Measurements from ENCODE around the gene IRAK2. TPM values are rescaled to one million over a fixed set of nuclear protein-coding genes. Genes with fewer than 3 reads are reported as not detected.

Gene IRAK2
- total and polyA plus RNA-seq, 2 donors (not counting 1 experiment from before 2014, with no cell fraction given) = 1.5 to 6.6 TPM

DNA sequence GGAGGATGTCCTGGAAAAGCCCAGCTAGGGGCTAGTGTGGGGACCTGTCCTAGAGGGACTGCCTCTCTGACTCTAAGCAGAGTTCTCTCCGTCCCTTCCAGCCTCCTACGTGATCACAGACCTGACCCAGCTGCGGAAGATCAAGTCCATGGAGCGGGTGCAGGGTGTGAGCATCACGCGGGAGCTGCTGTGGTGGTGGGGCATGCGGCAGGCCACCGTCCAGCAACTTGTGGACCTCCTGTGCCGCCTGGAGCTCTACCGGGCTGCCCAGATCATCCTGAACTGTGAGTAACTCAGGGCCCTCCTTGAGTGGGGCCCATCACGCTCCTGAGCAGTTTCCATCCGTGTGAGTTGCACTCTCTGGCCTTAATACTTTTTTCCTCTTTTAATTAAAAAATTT, 13.0 kb downstream of the IRAK2 start:
- Histone ChIP-seq H3K4me2 (ENCODE audit: extremely low read depth, insufficient read depth, low read length) (no peak overlapping the region), H2AFZ (ENCODE audit: low read length) (no peak overlapping the region), H3K4me3 (replicated peaks in 1 of 4; ENCODE audit: control extremely low read depth in 1 of 4, insufficient read depth in 1 of 4, low read depth in 3 of 4, low read length in 4 of 4) (no peak overlapping the region), H4K20me1 (ENCODE audit: control insufficient read depth, extremely low read depth, insufficient read depth, low read length) (no peaks in the 10 kb centered on the region), H3K36me3 (ENCODE audit: control insufficient read depth, insufficient read depth, low read length) (no peaks in the 10 kb centered on the region), H3K4me1 (ENCODE audit: control insufficient read depth, extremely low read depth, insufficient read depth, low read length) (peaks cover 6% of the 10 kb centered on the region), H3K9ac (ENCODE audit: insufficient read depth, low read length) (no peak overlapping the region), H3K79me2 (ENCODE audit: control insufficient read depth, insufficient read depth, low read length) (no peaks in the 10 kb centered on the region), H3K9me3 (ENCODE audit: control insufficient read depth, insufficient read depth, low read depth, low read length) (no peaks in the 10 kb centered on the region), H3K27me3 (ENCODE audit: control insufficient read depth, insufficient read depth, low read length) (no peaks in the 10 kb centered on the region), H3K27ac (ENCODE audit: insufficient read depth, low read length) (no peak overlapping the region)
- TF ChIP-seq CTCF (conservative IDR thresholded peaks at IDR 0.05 in 1 of 2, IDR thresholded peaks at IDR 0.05 in 1 of 2; ENCODE audit: low read depth in 1 of 2, low read length in 2 of 2) = no peak
- TF ChIP-seq EZH2 (IDR thresholded peaks at IDR 0.05; ENCODE audit: low read length, missing control alignments) = no peak
- no peak for DNase-seq (ENCODE audit: low read depth in 2 of 2)

DNA sequence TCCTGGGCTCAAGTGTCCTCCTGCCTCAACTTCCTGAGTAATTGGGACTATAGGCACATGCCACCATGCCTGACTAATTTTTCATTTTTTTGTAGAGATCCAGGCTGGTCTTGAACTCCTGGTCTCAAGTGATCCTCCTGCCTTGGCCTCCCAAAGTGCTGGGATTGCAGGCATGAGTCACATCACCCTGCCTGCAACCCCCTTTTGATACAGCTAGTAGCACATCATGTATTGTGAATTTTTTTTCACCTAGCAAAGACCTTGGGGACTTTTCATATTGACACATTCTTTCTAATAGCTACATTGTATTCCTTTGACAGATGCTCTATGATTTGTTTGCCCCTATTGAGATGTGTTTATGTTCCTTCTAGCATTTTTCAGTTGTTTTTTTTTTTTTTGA, 14.2 kb downstream of the IRAK2 start:
- Histone ChIP-seq H3K27ac (ENCODE audit: insufficient read depth, low read length) (no peak overlapping the region), H3K9ac (ENCODE audit: insufficient read depth, low read length) (no peak overlapping the region), H2AFZ (ENCODE audit: low read length) (no peak overlapping the region), H3K36me3 (ENCODE audit: control insufficient read depth, insufficient read depth, low read length) (no peaks in the 10 kb centered on the region), H3K4me2 (ENCODE audit: extremely low read depth, insufficient read depth, low read length) (no peak overlapping the region), H3K27me3 (ENCODE audit: control insufficient read depth, insufficient read depth, low read length) (no peaks in the 10 kb centered on the region), H3K4me1 (ENCODE audit: control insufficient read depth, extremely low read depth, insufficient read depth, low read length) (no peaks in the 10 kb centered on the region), H3K4me3 (replicated peaks in 1 of 4; ENCODE audit: control extremely low read depth in 1 of 4, insufficient read depth in 1 of 4, low read depth in 3 of 4, low read length in 4 of 4) (no peak overlapping the region), H3K9me3 (ENCODE audit: control insufficient read depth, insufficient read depth, low read depth, low read length) (no peaks in the 10 kb centered on the region), H3K79me2 (ENCODE audit: control insufficient read depth, insufficient read depth, low read length) (no peaks in the 10 kb centered on the region), H4K20me1 (ENCODE audit: control insufficient read depth, extremely low read depth, insufficient read depth, low read length) (no peaks in the 10 kb centered on the region)
- TF ChIP-seq CTCF (conservative IDR thresholded peaks at IDR 0.05 in 1 of 2, IDR thresholded peaks at IDR 0.05 in 1 of 2; ENCODE audit: low read depth in 1 of 2, low read length in 2 of 2) (no peak), EZH2 (IDR thresholded peaks at IDR 0.05; ENCODE audit: low read length, missing control alignments) (no peak)
- no peak for DNase-seq (ENCODE audit: low read depth in 2 of 2)

GRCh38 chr3:10180289-10180688, 15.6 kb downstream of the IRAK2 start:
- Histone ChIP-seq H3K27me3 (ENCODE audit: control insufficient read depth, insufficient read depth, low read length) (no peaks in the 10 kb centered on the region), H3K4me1 (ENCODE audit: control insufficient read depth, extremely low read depth, insufficient read depth, low read length) (no peaks in the 10 kb centered on the region), H3K9ac (ENCODE audit: insufficient read depth, low read length) (no peak overlapping the region), H3K36me3 (ENCODE audit: control insufficient read depth, insufficient read depth, low read length) (no peaks in the 10 kb centered on the region), H3K4me2 (ENCODE audit: extremely low read depth, insufficient read depth, low read length) (no peak overlapping the region), H3K9me3 (ENCODE audit: control insufficient read depth, insufficient read depth, low read depth, low read length) (no peaks in the 10 kb centered on the region), H4K20me1 (ENCODE audit: control insufficient read depth, extremely low read depth, insufficient read depth, low read length) (no peaks in the 10 kb centered on the region), H3K79me2 (ENCODE audit: control insufficient read depth, insufficient read depth, low read length) (no peaks in the 10 kb centered on the region), H2AFZ (ENCODE audit: low read length) (no peak overlapping the region), H3K27ac (ENCODE audit: insufficient read depth, low read length) (no peak overlapping the region), H3K4me3 (replicated peaks in 1 of 4; ENCODE audit: control extremely low read depth in 1 of 4, insufficient read depth in 1 of 4, low read depth in 3 of 4, low read length in 4 of 4) (no peak overlapping the region)
- DNase-seq (ENCODE audit: low read depth in 2 of 2) = no peak
- no peak for TF ChIP-seq EZH2 (IDR thresholded peaks at IDR 0.05; ENCODE audit: low read length, missing control alignments)
- TF ChIP-seq CTCF (conservative IDR thresholded peaks at IDR 0.05 in 1 of 2, IDR thresholded peaks at IDR 0.05 in 1 of 2; ENCODE audit: low read depth in 1 of 2, low read length in 2 of 2) = no peak

All from fibroblast of lung (primary cell).